ENCODE results near the gene TMEM14C. TPM values are rescaled to one million over a fixed set of nuclear protein-coding genes. Genes with fewer than 3 reads are reported as not detected.

TMEM14C gene
- polyA plus RNA-seq, 1 donor, result 91.3 TPM

GRCh38 chr6:10763006-10763405 is 40.1 kb downstream of the TMEM14C start:
- DNase-seq, result no peak

DNA sequence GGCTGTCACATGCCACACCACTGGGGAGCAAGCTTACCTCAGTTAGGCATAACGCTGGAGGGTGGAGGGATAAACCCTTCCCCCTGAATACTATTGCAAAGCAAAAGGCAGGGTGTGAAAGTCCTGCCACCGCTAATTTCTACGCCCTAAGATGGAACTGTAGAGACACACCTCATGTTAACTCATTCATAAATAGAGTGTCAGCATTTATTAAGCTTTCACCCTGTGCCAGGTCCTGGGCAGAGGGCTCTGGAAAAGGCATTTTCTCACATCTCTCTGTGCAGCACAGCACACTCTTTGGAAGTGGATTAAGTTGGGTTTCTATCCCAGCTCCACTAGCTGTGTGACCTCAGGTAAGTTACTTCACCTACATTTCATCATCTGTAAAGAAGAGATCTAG is 46.5 kb downstream of the TMEM14C start:
- DNase-seq, result no peak

DNA sequence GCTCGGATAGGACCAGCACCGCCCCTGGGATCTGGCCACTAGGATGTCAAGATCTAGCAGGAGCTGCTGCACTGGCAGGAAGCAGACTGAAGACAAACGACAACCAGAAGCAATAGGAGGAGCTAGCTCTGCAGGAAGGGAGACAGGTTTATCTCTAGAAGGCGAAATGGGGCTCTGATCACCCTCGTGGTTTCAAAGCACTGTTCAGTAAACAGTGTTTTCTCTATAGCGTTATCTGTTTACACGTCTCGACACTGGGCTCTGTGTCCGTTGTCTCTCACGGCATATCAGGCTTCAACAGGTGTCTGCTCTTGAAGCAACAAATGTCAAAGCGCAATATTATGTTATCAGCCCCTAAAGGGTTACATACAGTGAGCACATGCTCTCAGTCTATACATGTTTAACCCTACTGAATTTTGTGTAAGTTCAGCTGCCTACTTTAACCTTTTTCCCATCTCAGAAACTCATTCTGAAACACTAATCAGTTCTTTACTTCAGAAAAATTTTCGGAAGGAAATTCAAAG is 48.6 kb downstream of the TMEM14C start:
- DNase-seq, result no peak

DNA sequence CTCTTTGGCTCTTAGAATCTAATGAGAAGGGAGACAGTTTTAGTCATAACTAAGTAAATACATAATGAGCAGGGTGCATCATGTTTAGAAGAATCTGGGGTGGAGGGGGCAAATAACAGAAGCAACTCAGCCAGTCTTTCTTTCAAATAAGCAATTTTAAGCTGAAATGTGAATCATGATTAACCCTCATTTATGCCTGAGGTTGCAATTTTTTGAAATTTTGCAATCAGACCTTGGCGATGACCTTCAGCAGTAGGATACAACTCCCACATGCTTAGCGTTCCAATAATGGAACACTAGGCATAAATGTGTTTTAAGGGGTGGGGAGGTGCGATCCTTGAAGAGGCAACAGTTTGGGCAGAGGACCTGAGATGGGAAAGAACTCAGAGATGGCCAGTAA is 55.4 kb downstream of the TMEM14C start:
- no peak for DNase-seq

- no peak for DNase-seq
Measured at GRCh38 chr6:10779076-10779475, 56.2 kb downstream of the TMEM14C start.

Other genes starting within 250 kb of the TMEM14C start
- 2.5 TPM for gene GCNT2, start 201.7 kb upstream of the TMEM14C start, polyA plus RNA-seq (ENCODE audit: insufficient read length)
- gene C6orf52, start 28.5 kb upstream of the TMEM14C start, polyA plus RNA-seq (ENCODE audit: insufficient read length), result 1.5 TPM
- gene PAK1IP1, start 28.1 kb upstream of the TMEM14C start, polyA plus RNA-seq (ENCODE audit: insufficient read length), result 15.0 TPM
- gene TMEM14B, start 24.7 kb downstream of the TMEM14C start, polyA plus RNA-seq (ENCODE audit: insufficient read length), result 65.9 TPM
- 0.84 TPM for gene MAK, start 115.5 kb downstream of the TMEM14C start, polyA plus RNA-seq (ENCODE audit: insufficient read length)
- not detected for gene GCM2, start 159.0 kb downstream of the TMEM14C start, polyA plus RNA-seq (ENCODE audit: insufficient read length)
- 2.3 TPM for gene SYCP2L, start 164.0 kb downstream of the TMEM14C start, polyA plus RNA-seq (ENCODE audit: insufficient read length)